HUES48 (cell line): Measurements from ENCODE around the gene PNPLA5.

Experiments
- H3K27ac ChIP-seq: one replicate; pipeline ENCODE4 v1.7.0; 2013; ENCODE audit warnings: low read depth, low read length, inconsistent platforms
- H3K27me3 ChIP-seq: 2 replicates; pipeline ENCODE4 v1.6.1; 2013; ENCODE audit warnings: mild to moderate bottlenecking, low read length; ENCODE audit not compliant: control insufficient read depth, insufficient read depth
- H3K36me3 ChIP-seq: 2 replicates; pipeline ENCODE4 v1.6.1; 2013; ENCODE audit warnings: low read length; ENCODE audit not compliant: control insufficient read depth, insufficient read depth
- H3K4me1 ChIP-seq: 2 replicates; pipeline ENCODE4 v1.6.1; 2013; ENCODE audit warnings: mild to moderate bottlenecking, low read length; ENCODE audit not compliant: control insufficient read depth, insufficient read depth
- H3K4me3 ChIP-seq: 2 replicates; pipeline ENCODE4 v1.5.1; 2013; ENCODE audit warnings: mild to moderate bottlenecking, low read depth, low read length
- H3K9ac ChIP-seq: 2 replicates; pipeline ENCODE4 v1.6.1; 2013; ENCODE audit warnings: mild to moderate bottlenecking, low read depth, low read length, moderate library complexity
- H3K9me3 ChIP-seq: 2 replicates; pipeline ENCODE4 v1.6.1; 2013; ENCODE audit warnings: low read length; ENCODE audit not compliant: control insufficient read depth, insufficient read depth

The PNPLA5 gene

GRCh38 chr22:43887391-43887790 lies 4.4 kb downstream of the PNPLA5 start:
- Histone ChIP-seq H3K4me3 (no peak overlapping the region), H3K4me1 (no peaks in the 10 kb centered on the region), H3K9ac (no peak overlapping the region), H3K27ac (no peak overlapping the region), H3K27me3 (peaks cover 15% of the 10 kb centered on the region), H3K9me3 (no peaks in the 10 kb centered on the region), H3K36me3 (no peaks in the 10 kb centered on the region; the same call in 1 of the 2 replicates)

- no peaks in the 10 kb centered on the region for H3K9me3 ChIP-seq
- H3K27me3 ChIP-seq: peaks cover 13% of the 10 kb centered on the region
- H3K36me3 ChIP-seq: no peaks in the 10 kb centered on the region; the same call in 1 of the 2 replicates
- no peak overlapping the region for H3K4me3 ChIP-seq
- no peaks in the 10 kb centered on the region for H3K4me1 ChIP-seq
- no peak overlapping the region for H3K9ac ChIP-seq
- no peak overlapping the region for H3K27ac ChIP-seq
These were observed 5.6 kb downstream of the PNPLA5 start for GRCh38 chr22:43886231-43886630.

- Histone ChIP-seq H3K27me3 (peaks cover 9% of the 10 kb centered on the region), H3K4me1 (no peaks in the 10 kb centered on the region), H3K9ac (no peak overlapping the region), H3K4me3 (no peak overlapping the region), H3K36me3 (no peaks in the 10 kb centered on the region; the same call in 1 of the 2 replicates), H3K27ac (no peak overlapping the region), H3K9me3 (no peaks in the 10 kb centered on the region)
These were observed 6.0 kb downstream of the PNPLA5 start for GRCh38 chr22:43885786-43886185.

DNA sequence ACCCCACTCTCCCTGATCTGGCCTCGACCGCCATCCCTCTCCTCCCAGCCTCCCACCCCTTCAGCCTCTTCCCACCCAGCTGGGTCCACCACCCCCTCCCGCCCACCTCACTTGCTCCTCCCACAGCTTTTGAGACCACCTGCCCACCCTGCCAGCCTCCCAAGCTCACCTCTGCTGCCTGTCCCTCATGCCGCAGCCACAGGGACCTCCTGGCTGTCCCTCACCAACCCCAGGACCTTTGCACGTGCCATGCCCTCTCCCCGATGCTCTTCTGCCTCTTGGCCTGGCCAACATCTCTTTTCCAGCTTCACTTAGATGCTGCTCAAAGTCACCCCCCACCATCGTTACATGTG lies 6.5 kb downstream of the PNPLA5 start:
- Histone ChIP-seq H3K4me3 (no peak overlapping the region), H3K36me3 (no peaks in the 10 kb centered on the region; the same call in 1 of the 2 replicates), H3K27me3 (peaks cover 4% of the 10 kb centered on the region), H3K9me3 (no peaks in the 10 kb centered on the region), H3K4me1 (no peaks in the 10 kb centered on the region), H3K27ac (no peak overlapping the region), H3K9ac (no peak overlapping the region)

- no peak overlapping the region for H3K9ac ChIP-seq
- H3K36me3 ChIP-seq: no peaks in the 10 kb centered on the region; the same call in 1 of the 2 replicates
- H3K4me3 ChIP-seq: no peak overlapping the region
- H3K9me3 ChIP-seq: no peaks in the 10 kb centered on the region
- H3K4me1 ChIP-seq: no peaks in the 10 kb centered on the region
- no peak overlapping the region for H3K27ac ChIP-seq
- no peaks in the 10 kb centered on the region for H3K27me3 ChIP-seq
These were observed 7.1 kb downstream of the PNPLA5 start for GRCh38 chr22:43884600-43885318.

- Histone ChIP-seq H3K9ac (no peak overlapping the region), H3K4me1 (no peaks in the 10 kb centered on the region), H3K27ac (no peak overlapping the region), H3K4me3 (no peak overlapping the region), H3K36me3 (no peaks in the 10 kb centered on the region), H3K9me3 (no peaks in the 10 kb centered on the region), H3K27me3 (no peaks in the 10 kb centered on the region)
These were observed 7.9 kb downstream of the PNPLA5 start for GRCh38 chr22:43883719-43884415.

- Histone ChIP-seq H3K36me3 (no peaks in the 10 kb centered on the region), H3K27ac (no peak overlapping the region), H3K4me3 (no peak overlapping the region), H3K9me3 (no peaks in the 10 kb centered on the region), H3K4me1 (no peaks in the 10 kb centered on the region; the same call in 1 of the 2 replicates), H3K27me3 (no peaks in the 10 kb centered on the region), H3K9ac (no peak overlapping the region)
These were observed 8.7 kb downstream of the PNPLA5 start for GRCh38 chr22:43883012-43883661.

- Histone ChIP-seq H3K4me1 (no peaks in the 10 kb centered on the region; the same call in 1 of the 2 replicates), H3K4me3 (no peak overlapping the region), H3K36me3 (no peaks in the 10 kb centered on the region), H3K9ac (no peak overlapping the region), H3K27me3 (no peaks in the 10 kb centered on the region), H3K9me3 (no peaks in the 10 kb centered on the region), H3K27ac (no peak overlapping the region)
These were observed 9.6 kb downstream of the PNPLA5 start for GRCh38 chr22:43882122-43882767.

GRCh38 chr22:43881091-43882061 lies 10.4 kb downstream of the PNPLA5 start:
- no peaks in the 10 kb centered on the region for H3K36me3 ChIP-seq
- H3K4me3 ChIP-seq: no peak overlapping the region
- no peaks in the 10 kb centered on the region for H3K9me3 ChIP-seq
- no peaks in the 10 kb centered on the region for H3K27me3 ChIP-seq
- H3K9ac ChIP-seq: no peak overlapping the region
- no peak overlapping the region for H3K27ac ChIP-seq
- no peaks in the 10 kb centered on the region; the same call in 1 of the 2 replicates for H3K4me1 ChIP-seq

- Histone ChIP-seq H3K27ac (no peak overlapping the region), H3K27me3 (no peaks in the 10 kb centered on the region), H3K9me3 (no peaks in the 10 kb centered on the region), H3K4me3 (no peak overlapping the region), H3K4me1 (no peaks in the 10 kb centered on the region; the same call in 1 of the 2 replicates), H3K9ac (no peak overlapping the region), H3K36me3 (no peaks in the 10 kb centered on the region)
These were observed 11.2 kb downstream of the PNPLA5 start for GRCh38 chr22:43880541-43880991.
